ENCODE measurements around the gene UBIAD1. TPM values are rescaled to one million over a fixed set of nuclear protein-coding genes. Genes with fewer than 3 reads are reported as not detected.

Gene UBIAD1
- total RNA-seq, 6 experiments from 2014 or later: 12.8 to 18.3 (median 13.8) TPM

DNA sequence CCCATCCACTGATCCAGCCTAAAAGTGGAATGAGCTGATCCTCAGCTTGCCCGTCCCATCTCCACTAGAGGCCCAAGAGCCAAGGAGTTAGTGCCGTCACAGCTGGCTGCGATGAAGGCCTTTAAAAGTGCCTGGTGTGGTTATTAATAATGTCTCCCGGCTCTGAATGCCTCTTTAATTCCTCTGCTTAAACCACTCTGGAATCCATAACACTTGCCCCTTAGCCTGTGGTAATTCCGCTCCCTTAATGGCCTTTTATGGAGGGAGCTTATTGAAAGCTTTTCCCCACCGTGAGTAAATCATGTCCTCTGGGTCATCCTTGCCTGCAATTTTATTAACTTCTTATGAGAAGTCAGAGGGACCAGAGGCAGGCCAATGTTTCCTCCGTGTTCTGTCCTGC is 55.4 kb downstream of the UBIAD1 start:
- H3K9me3 Mint-ChIP-seq: no peaks in the 10 kb centered on the region
- H3K4me3 Mint-ChIP-seq: no peak overlapping the region
- TF ChIP-seq, protein P1, sequence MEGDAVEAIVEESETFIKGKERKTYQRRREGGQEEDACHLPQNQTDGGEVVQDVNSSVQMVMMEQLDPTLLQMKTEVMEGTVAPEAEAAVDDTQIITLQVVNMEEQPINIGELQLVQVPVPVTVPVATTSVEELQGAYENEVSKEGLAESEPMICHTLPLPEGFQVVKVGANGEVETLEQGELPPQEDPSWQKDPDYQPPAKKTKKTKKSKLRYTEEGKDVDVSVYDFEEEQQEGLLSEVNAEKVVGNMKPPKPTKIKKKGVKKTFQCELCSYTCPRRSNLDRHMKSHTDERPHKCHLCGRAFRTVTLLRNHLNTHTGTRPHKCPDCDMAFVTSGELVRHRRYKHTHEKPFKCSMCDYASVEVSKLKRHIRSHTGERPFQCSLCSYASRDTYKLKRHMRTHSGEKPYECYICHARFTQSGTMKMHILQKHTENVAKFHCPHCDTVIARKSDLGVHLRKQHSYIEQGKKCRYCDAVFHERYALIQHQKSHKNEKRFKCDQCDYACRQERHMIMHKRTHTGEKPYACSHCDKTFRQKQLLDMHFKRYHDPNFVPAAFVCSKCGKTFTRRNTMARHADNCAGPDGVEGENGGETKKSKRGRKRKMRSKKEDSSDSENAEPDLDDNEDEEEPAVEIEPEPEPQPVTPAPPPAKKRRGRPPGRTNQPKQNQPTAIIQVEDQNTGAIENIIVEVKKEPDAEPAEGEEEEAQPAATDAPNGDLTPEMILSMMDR (IDR thresholded peaks at IDR 0.05): no peak
- no peaks in the 10 kb centered on the region for H3K4me1 Mint-ChIP-seq (ENCODE audit: low read depth)
- no peak overlapping the region for H3K27ac Mint-ChIP-seq
- no peak for DNase-seq
- H3K27me3 Mint-ChIP-seq (ENCODE audit: insufficient read depth): peaks cover 30% of the 10 kb centered on the region
- H3K36me3 Mint-ChIP-seq (ENCODE audit: low read depth): no peaks in the 10 kb centered on the region

DNA sequence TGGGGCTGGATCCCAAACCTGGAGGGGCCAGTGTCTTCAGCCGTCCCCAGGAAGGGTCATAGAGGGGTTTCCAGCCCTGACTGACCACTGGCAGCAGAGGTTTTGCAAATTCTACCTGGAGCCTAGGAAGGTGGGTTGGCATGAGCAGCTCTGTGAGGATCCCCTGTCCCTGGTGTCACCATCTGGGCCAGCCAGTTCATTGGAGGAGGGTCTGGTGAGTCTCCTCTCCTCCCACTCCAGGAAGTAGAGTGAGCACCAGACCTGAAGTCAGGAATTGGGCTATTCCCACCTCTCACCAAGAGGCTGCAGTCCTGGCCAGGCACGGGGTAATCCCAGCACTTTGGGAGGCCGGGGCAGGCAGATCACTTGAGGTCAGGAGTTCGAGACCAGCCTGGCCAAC is 57.4 kb downstream of the UBIAD1 start:
- TF ChIP-seq, protein P1 (IDR thresholded peaks at IDR 0.05): no peak
- H3K4me3 Mint-ChIP-seq: no peak overlapping the region
- peaks cover 34% of the 10 kb centered on the region for H3K27me3 Mint-ChIP-seq (ENCODE audit: insufficient read depth)
- no peak for DNase-seq
- no peaks in the 10 kb centered on the region for H3K4me1 Mint-ChIP-seq (ENCODE audit: low read depth)
- no peak overlapping the region for H3K27ac Mint-ChIP-seq
- no peaks in the 10 kb centered on the region for H3K9me3 Mint-ChIP-seq
- no peaks in the 10 kb centered on the region for H3K36me3 Mint-ChIP-seq (ENCODE audit: low read depth)

DNA sequence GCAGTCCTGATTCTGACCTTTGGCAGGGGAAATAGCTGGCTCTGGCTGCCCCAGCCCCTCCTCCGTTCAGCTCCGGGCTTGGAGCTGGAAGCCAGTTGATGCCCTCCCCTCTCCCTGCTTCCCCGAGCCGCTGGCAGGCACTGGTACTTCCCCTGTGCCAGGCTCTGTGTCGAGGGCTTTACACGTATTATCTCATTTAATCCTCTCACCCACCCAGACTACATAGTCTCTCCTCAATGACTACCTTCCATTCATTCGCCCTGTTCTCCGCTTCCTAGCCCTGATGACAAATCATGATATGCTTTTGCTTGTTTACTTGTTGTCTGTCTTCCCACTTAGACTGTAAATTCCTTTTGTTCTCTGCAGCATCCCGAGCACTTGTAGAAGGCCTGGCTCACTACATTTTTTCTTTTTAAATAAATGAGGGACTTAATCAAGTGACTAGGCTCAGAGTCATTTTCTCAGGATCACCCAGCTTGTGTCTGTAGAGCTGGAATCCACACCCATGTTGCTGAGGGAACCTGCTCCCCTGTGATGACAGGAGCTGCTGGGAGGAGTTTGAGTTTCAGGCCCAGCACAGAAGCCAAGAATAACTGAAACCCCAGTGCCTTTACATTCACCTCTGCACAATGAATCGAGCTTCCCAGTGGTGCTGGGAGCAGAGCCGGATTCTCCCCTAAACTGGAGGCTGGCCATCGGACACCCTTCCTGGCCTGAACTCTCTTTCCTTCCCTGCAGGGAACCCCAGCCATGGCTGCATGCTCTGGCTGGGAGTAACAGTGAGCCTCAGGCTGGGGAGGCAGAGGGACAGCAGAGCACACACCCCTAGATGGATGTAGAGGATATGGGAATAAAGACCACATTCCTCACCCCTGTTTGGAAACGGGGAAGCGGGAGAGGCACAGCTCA is 58.3 kb downstream of the UBIAD1 start:
- Mint-ChIP-seq H3K27ac (no peak overlapping the region), H3K9me3 (no peaks in the 10 kb centered on the region), H3K4me1 (ENCODE audit: low read depth) (no peaks in the 10 kb centered on the region), H3K36me3 (ENCODE audit: low read depth) (no peaks in the 10 kb centered on the region), H3K27me3 (ENCODE audit: insufficient read depth) (peaks cover 36% of the 10 kb centered on the region), H3K4me3 (no peak overlapping the region)
- TF ChIP-seq, protein P1 (IDR thresholded peaks at IDR 0.05): no peak
- DNase-seq: no peak

DNA sequence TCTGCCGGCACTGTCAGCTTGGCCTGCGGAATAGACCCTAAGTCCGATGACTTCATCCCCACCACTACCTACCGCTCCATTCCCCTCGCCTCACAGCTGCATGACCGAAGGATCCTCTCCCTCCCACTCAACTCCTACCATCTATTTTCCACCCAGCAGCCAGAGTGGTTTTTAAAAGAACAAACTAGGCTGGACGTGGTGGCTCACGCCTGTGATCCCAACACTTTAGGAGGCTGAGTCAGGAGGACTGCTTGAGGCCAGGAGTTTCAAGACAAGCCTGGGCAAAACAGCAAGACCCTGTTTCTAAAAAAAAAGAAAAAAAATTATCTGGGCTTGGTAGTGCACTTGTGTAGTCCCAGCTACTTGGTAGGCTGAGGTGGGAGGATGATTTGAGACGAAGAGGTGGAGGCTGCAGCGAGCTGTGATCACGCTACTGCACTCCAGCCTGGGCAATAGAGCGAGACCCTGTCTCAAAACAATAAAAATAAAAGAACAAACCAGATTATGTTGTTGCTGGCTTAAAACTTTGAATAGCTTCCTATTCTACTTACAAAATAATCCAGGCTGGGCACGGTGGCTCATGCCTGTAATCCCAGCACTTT is 59.0 kb downstream of the UBIAD1 start:
- Mint-ChIP-seq H3K27me3 (ENCODE audit: insufficient read depth) (peaks cover 36% of the 10 kb centered on the region), H3K4me3 (no peak overlapping the region), H3K27ac (no peak overlapping the region), H3K4me1 (ENCODE audit: low read depth) (no peaks in the 10 kb centered on the region), H3K36me3 (ENCODE audit: low read depth) (no peaks in the 10 kb centered on the region), H3K9me3 (no peaks in the 10 kb centered on the region)
- TF ChIP-seq, protein P1 (IDR thresholded peaks at IDR 0.05): no peak
- DNase-seq: no peak

DNA sequence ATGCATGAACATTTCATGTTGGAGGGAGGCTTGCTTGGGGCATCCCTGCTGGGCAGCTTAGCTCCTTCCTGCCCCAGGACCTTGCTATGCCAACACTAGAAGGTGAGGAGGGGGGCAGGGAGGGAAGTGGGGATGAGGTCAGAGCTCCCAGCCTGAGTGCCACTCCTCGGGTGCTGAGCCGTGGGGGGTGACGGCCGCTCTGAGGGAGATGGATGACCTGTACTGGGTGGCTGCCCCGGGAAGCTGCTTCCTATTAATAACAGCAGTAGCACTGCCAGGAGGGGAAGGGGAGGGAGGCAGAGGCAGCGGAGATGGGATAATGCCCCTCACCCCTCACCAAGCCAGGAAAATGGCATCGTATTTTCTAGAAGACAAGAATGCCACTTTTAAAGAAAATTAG is 60.6 kb downstream of the UBIAD1 start:
- peaks cover 28% of the 10 kb centered on the region for H3K27me3 Mint-ChIP-seq (ENCODE audit: insufficient read depth)
- TF ChIP-seq, protein P1 (IDR thresholded peaks at IDR 0.05): no peak
- no peaks in the 10 kb centered on the region for H3K36me3 Mint-ChIP-seq (ENCODE audit: low read depth)
- H3K4me1 Mint-ChIP-seq (ENCODE audit: low read depth): no peaks in the 10 kb centered on the region
- H3K9me3 Mint-ChIP-seq: no peaks in the 10 kb centered on the region
- DNase-seq: no peak
- no peak overlapping the region for H3K27ac Mint-ChIP-seq
- H3K4me3 Mint-ChIP-seq: no peak overlapping the region

All from HFFc6 (cell line).